ENCODE data around the gene PCDHGA4.
"Not testable (repeated sequence)": the region's sequence is repeated elsewhere in the genome, so short reads cannot be mapped to it uniquely, and the experiment has no call there.

PCDHGA4 gene

GRCh38 chr5:141384471-141385267 lies 29.8 kb downstream of the PCDHGA4 start:
- DNase-seq: no peak

- DNase-seq: not testable (repeated sequence)
Measured at GRCh38 chr5:141387557-141388311, 32.9 kb downstream of the PCDHGA4 start, which contains the start of gene PCDHGB4. Gene PCDHGB4, plus strand, starts transcription at chr5:141387698. Its CDS starts 187 bp downstream, at chr5:141387885.

GRCh38 chr5:141388661-141389060 lies 33.8 kb downstream of the PCDHGA4 start:
- DNase-seq: no peak

GRCh38 chr5:141389153-141390042 lies 34.6 kb downstream of the PCDHGA4 start:
- DNase-seq: no peak

GRCh38 chr5:141392429-141393198 lies 37.8 kb downstream of the PCDHGA4 start, which contains the start of gene PCDHGA8:
Gene PCDHGA8, plus strand, starts transcription at chr5:141392633. Its CDS starts 181 bp downstream, at chr5:141392814.
- no peak for DNase-seq

- no peak for DNase-seq
Measured at GRCh38 chr5:141393267-141393666, 38.4 kb downstream of the PCDHGA4 start.

GRCh38 chr5:141394401-141395187 lies 39.8 kb downstream of the PCDHGA4 start:
- DNase-seq: not testable (repeated sequence)

GRCh38 chr5:141397756-141398551 lies 43.1 kb downstream of the PCDHGA4 start, which contains the start of gene PCDHGB5:
Gene PCDHGB5, plus strand, starts transcription at chr5:141397947. Its CDS starts 181 bp downstream, at chr5:141398128.
- not testable (repeated sequence) for DNase-seq

- DNase-seq: no peak
Measured at GRCh38 chr5:141398608-141399007, 43.8 kb downstream of the PCDHGA4 start.

- no peak for DNase-seq
Measured at GRCh38 chr5:141399555-141400258, 44.9 kb downstream of the PCDHGA4 start.

- DNase-seq: no peak
Measured at GRCh38 chr5:141402553-141403243, 47.9 kb downstream of the PCDHGA4 start, which contains the start of gene PCDHGA9. Gene PCDHGA9, plus strand, starts transcription at chr5:141402778. Its CDS starts 175 bp downstream, at chr5:141402953.

- no peak for DNase-seq
Measured at GRCh38 chr5:141403387-141403786, 48.6 kb downstream of the PCDHGA4 start.

Data from NCI-H1048 (cell line).